Fibroblast of skin of back (primary cell): Measurements from ENCODE around the gene DROSHA.

Experiments
- DNase-seq: peaks from one replicate; pipeline ENCODE4 v3.0.0-alpha.2; 2013

Gene DROSHA

DNA sequence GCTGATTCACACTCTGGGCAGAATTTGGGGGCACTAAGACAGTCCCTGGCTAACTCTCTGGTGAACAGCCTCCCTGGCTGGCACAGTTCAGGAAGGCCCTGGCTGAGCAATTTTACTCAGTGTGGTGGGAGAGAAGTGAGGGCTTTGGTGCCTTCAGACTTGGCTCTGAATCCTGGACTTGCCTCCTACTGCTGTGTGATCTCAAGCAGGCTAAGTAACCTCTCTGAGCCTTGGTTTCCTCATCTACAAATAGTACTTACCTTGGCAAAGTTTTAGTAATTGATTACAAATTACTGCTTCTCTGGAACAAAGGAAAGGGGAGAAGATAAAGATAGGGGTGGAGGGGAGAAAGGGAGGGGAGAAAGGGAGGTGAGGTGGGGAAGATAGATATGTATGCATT is 153.8 kb downstream of the DROSHA start:
- DNase-seq, result no peak

DNA sequence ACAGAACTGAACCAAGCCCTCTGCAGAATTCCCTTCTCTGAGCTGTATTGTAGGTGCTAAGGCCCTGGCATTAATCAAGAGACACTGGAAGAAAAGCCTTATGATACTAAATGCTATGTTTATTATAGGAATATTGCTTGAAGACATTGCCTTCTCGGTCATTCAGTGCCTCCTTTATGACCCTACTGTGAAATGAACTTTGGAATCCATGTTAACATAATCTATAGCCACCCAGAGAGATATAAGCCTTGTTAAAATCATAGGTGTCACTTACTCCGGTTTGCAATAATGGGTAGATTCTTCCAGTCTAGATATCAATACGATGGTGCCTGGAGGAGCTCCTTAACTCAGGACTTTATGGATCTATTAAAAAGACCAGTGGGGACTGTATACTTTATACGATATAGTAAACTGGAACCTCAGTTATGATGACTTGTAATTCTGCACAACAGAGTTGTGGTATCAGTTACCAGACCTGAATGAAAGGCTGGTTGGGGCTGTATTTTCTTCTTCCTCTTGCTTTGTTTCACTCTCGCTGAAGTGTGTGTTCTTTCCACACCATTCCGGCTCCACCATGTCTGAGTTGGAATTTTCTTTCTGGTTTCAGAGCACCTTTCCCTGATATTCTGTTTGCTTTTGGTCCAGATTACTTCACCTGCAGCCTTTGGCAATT is 154.5 kb downstream of the DROSHA start:
- DNase-seq, result no peak

DNA sequence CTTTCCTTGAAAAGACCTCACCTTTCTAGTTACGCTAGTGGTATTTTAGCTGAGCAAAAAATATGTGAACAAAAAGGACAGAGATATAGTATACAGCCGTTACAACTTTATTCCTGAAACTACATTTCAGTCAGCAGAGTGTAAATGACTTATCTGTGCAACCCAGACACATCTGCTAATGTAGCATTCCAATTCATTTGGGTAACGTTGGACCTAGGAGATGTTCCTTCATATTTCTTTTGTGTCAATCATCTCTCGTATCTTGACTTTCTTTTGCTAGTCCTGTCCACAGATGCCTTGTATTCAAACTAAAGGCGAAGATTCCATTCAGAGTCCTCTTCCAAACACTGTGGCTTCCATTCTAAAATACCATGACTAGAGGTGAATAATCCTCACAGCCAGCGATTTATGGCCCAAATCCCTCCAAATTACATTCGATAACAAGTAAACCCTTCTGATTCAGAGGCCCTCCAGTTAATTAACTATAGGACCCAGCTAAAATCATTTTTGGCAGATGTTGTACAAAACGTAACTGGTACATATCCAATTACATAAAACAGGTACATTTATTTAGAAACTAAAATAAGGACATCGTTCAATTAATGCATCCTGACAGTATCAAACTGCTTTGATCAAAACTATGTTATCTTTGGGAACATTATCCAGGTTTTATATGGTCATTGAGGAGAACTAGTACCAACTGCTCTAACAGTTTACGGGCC is 155.7 kb downstream of the DROSHA start:
- DNase-seq, result no peak

DNA sequence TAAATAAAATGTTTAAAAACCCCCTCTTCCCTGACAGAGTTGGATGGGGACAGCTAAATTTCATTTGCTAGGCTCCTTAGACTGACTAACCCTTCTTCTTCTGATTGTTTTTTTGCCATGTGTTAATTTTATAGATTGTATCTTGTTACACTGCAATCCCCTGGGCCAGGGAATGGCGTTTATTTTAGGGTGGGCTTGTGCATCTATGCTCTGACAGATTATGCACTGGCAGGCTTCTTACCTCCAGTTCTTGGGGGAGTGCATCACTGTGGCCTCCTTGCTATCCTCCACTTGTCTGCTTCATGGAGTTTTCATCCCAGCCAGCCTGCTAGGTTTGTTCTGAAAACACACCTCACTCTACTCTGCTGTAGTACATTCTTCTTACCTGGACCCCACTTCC is 159.8 kb downstream of the DROSHA start:
- DNase-seq, result no peak

DNA sequence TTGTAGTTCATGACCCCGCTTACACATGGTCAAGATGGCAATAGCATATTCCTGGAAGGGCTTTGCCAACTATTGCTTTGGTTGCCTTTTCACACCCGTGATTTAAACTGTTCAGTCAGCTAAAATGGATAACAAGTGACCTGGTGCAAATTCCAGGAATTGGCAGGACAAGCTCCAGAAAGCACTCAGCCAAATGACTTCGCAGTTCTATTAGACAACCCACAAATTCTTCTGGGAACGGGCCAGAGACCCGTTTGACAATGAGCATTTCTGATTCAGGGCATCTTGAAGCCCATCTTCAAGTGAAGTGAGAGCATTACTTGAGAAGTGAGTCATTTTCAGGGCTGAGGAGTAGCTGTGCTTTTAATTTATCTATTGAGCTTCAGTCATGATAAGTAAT is 165.0 kb downstream of the DROSHA start:
- peak; percentile 58 for DNase-seq

DNA sequence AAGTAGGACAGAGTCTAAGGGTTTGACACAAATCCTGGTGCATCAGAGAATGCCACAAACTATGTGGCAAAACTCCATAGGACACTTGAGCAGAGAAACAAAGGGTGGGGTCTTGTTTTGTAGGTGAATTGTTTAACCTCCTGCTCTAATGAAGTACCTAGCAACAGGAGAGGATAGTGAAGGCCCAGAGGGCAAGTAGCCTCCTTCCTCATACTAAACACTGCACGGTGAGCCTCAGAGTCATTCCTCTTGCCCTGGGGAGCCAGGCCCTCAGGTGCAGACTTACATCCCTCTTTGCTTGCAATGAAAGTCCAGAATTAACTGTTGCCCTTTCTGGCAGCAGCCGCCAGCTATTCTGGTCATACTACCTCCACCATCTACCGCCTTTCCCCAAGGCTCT is 166.1 kb downstream of the DROSHA start:
- no peak for DNase-seq

DNA sequence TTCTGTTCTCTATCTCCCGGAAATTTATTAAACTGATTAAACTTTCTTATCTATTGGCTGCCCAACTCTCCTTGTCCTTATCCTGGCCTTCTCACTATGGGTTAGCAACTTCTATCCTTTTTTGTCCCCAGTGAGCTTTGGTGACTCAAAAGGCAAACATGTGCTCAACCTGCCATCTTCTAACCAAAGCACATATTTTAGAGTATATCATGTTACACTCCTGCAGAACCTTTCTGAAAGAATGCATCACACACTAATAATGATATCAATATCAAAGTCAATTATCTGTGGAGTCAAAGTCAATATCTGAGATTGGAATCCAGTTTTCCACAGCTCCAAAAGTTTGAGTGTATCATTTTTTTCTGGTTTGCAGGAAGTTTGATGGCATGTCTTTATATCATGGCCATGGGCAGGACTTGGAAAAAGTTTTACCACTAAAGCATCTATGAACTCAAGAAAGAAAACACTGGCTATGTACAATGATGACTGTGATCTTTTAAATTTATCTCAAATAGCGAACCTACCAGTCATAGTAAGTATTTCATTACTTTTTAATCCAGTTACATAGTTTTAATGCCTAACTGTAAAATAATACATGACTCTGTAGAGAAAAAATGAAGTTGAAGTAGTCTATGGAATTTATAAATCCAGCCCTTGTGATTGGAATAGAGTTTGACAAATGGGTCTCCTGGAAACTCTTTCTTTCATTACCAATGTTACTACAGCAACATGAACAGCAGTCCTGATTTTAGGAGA is 166.8 kb downstream of the DROSHA start:
- peak; percentile 95 for DNase-seq

DNA sequence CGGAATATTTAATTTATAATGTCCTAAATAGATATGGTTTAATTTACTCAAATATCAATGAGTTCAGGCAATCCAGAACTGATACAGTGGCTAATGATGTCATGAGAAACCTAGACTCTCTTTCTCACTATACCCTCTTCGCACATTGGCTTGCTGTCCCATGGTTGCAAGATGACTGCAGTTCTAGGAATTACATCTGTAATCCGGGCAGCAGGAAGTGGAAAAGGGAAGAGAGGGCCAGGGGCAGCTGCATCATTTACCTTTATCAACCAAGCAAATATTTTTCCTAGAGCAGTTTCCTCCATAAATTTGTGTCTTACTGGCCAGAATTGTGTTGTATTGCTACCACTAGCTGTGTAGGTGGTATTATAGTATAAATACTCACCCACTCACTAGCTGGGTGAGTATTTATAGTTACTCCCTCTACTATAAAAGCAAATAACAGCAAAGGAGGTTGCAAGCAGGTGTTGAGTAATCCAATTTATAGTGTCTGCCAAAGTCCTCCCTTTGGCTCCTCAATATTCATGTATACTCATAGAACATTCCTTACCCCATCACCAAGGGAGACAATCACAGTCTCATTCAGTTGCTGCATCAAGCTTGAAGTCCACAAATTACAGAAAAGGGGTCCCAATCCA is 168.8 kb downstream of the DROSHA start:
- DNase-seq, result peak; percentile 63

DNA sequence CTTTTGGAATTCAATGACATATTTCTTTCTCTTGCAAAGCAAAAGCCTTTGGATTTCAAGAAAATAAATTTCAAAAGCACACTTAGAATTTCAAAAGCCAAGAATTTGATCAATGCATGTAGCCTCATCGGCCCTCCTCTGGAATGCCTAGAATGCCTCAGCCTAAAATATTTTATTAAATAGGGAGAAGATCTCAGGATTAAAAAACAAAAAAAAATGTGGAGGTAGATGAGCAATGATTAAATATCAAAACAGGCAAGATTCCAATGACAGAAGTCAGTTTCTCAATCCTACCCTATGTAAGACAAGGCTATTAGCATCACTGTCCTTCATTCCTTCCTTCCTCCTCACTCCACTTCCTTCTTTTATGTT is 169.4 kb downstream of the DROSHA start:
- peak; percentile 81 for DNase-seq

DNA sequence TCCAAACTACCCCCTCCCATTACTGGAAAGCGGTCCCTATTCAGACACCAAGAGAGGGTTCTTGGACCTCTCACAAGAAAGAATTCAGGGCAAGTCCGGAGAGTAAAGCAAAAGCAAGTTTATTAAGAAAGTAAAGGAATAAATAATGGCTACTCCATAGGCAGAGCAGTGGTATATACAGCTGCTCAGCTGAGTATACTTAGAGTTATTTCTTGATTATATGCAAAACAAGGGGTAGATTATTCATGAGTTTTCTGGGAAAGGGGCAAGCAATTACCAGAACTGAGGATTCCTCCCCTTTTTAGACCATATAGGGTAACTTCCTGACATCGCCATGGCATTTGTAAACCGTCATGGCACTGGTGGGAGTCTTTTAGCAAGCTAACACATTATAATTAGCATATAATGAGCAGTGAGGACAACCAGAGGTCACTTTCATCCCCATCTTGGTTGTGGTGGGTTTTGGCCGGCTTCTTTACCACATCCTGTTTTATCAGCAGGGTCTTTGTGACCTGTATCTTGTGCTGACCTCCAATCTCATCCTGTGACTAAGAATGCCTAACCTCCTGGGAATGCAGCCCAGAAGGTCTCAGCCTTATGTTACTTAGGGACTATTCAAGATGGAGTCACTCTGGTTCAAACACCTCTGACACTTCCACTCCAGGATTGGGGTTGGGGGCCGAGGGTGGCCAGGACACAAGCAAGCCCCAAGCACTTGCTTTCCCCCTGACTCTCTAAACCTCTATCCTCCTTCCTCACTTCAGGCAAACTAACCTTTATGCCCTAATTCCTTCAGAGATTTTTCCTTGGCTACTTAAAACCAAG is 170.0 kb downstream of the DROSHA start:
- DNase-seq, result peak; percentile 46

DNA sequence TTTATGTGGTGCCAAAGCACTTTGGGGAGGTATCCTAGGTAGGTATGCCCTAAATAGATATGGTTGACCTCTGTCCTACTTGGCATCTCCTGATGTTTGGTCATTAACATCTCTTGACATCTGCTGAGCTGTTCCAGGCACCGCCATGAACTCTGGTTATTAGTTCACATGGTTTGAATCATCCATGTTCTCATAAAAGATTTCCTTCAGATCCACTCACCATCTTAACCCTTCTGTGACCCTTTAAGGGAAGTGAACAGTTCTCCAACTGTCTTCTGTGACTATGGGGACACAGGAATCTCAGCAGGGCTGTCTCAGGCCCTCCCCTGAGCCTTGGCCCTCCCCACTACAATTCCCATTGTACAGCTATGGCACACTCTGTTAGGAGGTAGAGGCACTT is 170.7 kb downstream of the DROSHA start:
- peak; percentile 78 for DNase-seq

DNA sequence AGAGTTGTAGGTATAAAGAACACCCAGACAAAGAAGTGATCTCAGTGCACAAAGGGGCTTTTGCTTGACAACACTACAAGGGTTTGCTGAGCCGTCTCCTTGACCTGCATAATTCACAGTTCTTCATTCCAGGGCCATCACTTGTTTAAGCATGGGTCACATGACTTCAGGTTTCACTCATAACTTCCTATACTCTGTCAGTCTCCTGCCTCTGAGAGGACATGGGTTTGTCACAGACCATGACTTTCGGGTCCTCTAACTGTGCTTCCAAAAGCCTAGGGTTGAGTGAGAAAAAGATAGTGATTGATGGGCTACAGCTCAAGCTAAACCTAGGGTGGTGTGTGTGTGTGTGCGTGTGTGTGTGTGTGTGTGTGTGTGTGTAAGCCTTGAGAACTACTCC is 172.1 kb downstream of the DROSHA start:
- no peak for DNase-seq

DNA sequence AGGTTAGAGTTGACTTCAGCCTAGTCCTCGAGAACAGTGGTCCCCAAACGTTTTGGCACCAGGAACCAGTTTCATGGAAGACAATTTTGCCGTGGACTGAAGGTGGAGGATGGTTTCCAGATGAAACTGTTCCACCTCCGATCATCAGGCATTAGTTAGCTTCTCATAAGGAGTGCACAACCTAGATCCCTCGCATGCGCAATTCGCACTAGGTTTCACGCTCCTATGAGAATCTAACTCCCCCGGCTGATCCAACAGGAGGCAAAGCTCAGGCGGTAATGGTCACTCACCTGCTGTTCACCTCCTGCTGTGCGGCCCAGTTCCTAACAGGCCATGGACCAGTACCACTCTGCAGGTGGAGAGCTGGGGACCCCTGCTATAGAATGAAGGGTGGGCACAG is 174.9 kb downstream of the DROSHA start:
- no peak for DNase-seq

DNA sequence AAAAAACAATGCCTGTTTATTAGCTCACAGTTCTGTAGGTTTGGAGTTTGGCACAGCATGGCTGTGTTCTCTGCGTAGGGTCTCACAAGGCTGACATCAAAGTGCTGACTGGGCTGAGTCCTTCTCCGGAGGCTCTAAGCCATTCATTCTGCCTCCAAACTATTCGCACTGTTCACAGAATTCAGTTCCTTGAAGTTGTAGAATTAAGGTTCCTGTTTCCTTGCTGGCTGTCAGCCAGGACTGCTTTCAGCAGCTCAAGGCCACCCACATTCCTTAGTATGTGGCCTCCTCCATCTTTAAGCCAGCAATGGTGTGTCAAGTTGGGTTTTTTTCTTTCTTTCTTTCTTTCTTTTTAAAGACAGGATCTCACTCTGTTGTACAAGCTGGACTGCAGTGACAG is 176.6 kb downstream of the DROSHA start:
- no peak for DNase-seq
